Heart right ventricle (tissue), 16 donors: ENCODE data around the gene TMEM132D. TPM values are rescaled to one million over a fixed set of nuclear protein-coding genes. Genes with fewer than 3 reads are reported as not detected.

Source experiments
- ATAC-seq, 8 donors: fragments of 200-7000 bp; cut with Tn5 transposase; one replicate each; pipeline ENCODE4 v1.9.1; 2020; ENCODE audit warnings: mild to moderate bottlenecking in 8 of 8, moderate library complexity in 8 of 8, moderate number of reproducible peaks in 1 of 8
- DNase-seq, 2 donors: peaks; one replicate each; pipeline ENCODE4 v3.0.0-alpha.2; 2020
- H3K27ac ChIP-seq, 10 donors: fragments of 200-600 bp; sonication (generic) in 2 of 10; one replicate each; pipeline versions ENCODE4 v1.5.0 to v1.8.0; 2020 to 2022; ENCODE audit warnings: mild to moderate bottlenecking in 3 of 10
- H3K27me3 ChIP-seq, 7 donors: fragments of 200-600 bp; one replicate each; pipeline ENCODE4 v1.8.0; 2021 to 2022; ENCODE audit warnings: mild to moderate bottlenecking in 2 of 7
- H3K36me3 ChIP-seq, 9 donors: fragments of 200-600 bp; sonication (generic) in 1 of 9; one replicate each; pipeline versions ENCODE4 v1.5.0 to v1.8.0; 2020 to 2022; ENCODE audit warnings: mild to moderate bottlenecking in 2 of 9
- H3K4me1 ChIP-seq, 9 donors: fragments of 200-600 bp; sonication (generic) in 1 of 9; one replicate each; pipeline versions ENCODE4 v1.5.0 to v1.8.0; 2020 to 2022; ENCODE audit warnings: mild to moderate bottlenecking in 4 of 9
- H3K4me3 ChIP-seq, 10 donors: fragments of 200-600 bp; sonication (generic) in 2 of 10; one replicate each; pipeline versions ENCODE4 v1.5.0 to v1.8.0; 2020 to 2022; ENCODE audit warnings: mild to moderate bottlenecking in 7 of 10, moderate library complexity in 2 of 10
- H3K9me3 ChIP-seq, 11 donors: fragments of 200-600 bp in 10 of 11; sonication (generic) in 2 of 11; one replicate each; pipeline versions ENCODE4 v1.5.0 to v1.8.0; 2013 to 2022; ENCODE audit warnings: mild to moderate bottlenecking in 2 of 11, control low read depth in 1 of 11, moderate library complexity in 1 of 11
- WGBS, 2 donors: extraction: QIAGEN DNeasy Blood & Tissue Kit; methylation state at CpG; one replicate each; pipeline ENCODE4 v1.1.7; 2013; ENCODE audit warnings: inconsistent platforms in 1 of 2; 5-methylcytosine and 5-hydroxymethylcytosine counted together
- intact Hi-C, 10 donors: fragments of 100-400 bp; cut with DNase I; formaldehyde crosslinking; loops; one replicate each; pipeline versions ENCODE4 v1.11.1 to v1.14.2; 2022
- polyA plus RNA-seq, 2 donors: library from polyadenylated mRNA; stranded (reverse); fragments of 200-250 nt; gene quantifications; one replicate each; pipeline ENCODE4 v1.2.3, GENCODE V29; 2013
- total RNA-seq, 10 donors: library from RNA; stranded (reverse); fragmentation: NEBNext Ultra II Directional in 3 of 10; extraction: Animal tissue kit (Norgen Biotek cat#: 25700) in 3 of 10; gene quantifications; one replicate each; pipeline versions ENCODE4 v1.2.1 to v1.2.4, GENCODE V29; 2021 to 2023
- TF ChIP-seq, protein P1 (sequence below), 9 donors: fragments of 200-600 bp; sonication (generic) in 2 of 9; IDR thresholded peaks; one replicate each; pipeline versions ENCODE4 v1.5.0 to v1.8.0; 2021 to 2022; ENCODE audit warnings: antibody characterized with exemption in 9 of 9, mild to moderate bottlenecking in 5 of 9, moderate library complexity in 1 of 9
- donor health status: Arrhythmogenic right ventricular cardiomyopathy.
- donor health status: ischemic (EF 13 %, LVEDD 7.1; RV severe dilation, severe dysfunction).
- donor health status: healthy with polysubstance abuse.
- donor health status: DM: no; HTN: yes; CAD: no.
- donor health status: DM: no; HTN: no; CAD: no.
- donor health status: ischemic (EF 25% LVEDD 6.9; RV normal size, moderate dysfunction).
- donor health status: ischemic (EF 25% LVEDD 5.7; RV mildly dilated, moderate dysfunction).
- donor health status: healthy.
- donor health status: DM: yes; HTN: yes; CAD: no.
- donor health status: Ischemic cardiomyopathy.
- donor health status: ischemic (EF 35%, LVEDD 5.7; RV mildly dilated, moderate dysfunction).
- donor health status: nonischemic (EF 11% LVEDD 7.7; RV severe dilation, severe dysfunction).
- donor health status: DM: yes; HTN: yes; CAD: no.
- donor health status: PGD.
- donor health status: ischemic (EF 29% LVEDD 5.4; RV normal size, mild dysfunction).
- donor health status: nonischemic (EF 23%, LVEDD 6.1; RV moderate dilation, normal function).

The TMEM132D gene
- total and polyA plus RNA-seq, 12 donors = not detected

DNA sequence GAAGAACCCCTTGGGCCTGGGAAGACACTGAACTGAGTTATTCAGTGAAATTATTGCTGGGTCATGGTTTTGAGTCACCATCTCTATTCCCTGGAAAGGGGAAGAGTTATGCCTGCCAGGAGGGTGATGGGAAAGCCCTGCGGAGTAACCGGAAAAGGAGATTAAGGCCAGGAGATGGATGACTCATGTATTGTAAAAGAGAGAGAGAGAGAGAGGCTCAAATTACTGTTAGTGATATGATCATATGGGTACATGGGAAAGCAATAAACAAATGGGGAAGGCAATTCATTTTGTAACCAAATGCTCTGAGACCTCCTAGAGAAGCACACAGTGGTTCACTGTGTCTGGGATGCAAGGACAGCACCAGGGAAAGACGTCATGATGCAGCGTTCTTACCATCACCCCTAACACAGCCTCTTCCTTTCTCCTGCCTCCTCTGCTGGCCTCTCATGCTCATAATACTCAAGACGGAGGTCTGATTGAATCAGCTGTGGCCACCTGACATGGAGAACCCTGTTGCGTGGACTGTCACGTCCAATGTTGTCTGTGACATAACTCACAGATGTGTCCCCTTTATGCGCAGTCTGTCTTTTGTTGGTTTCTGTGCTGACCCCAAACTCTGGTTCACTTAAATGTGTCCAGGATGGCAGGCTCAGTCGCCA is 243.7 kb downstream of the TMEM132D start:
- Histone ChIP-seq H3K4me3 (no peak overlapping the region), H3K9me3 (peaks cover 0 to 22% (median 0%) of the 10 kb centered on the region in 11 donors), H3K4me1 (no peaks in the 10 kb centered on the region), H3K27me3 (no peaks in the 10 kb centered on the region), H3K27ac (no peak overlapping the region), H3K36me3 (no peaks in the 10 kb centered on the region)
- ATAC-seq (no peak), DNase-seq (no peak)
- intact Hi-C loops = no loop called here
- 81 to 82% methylated on average over 9 of the region's 9 CpGs for WGBS, 2 donors
- TF ChIP-seq, protein P1, sequence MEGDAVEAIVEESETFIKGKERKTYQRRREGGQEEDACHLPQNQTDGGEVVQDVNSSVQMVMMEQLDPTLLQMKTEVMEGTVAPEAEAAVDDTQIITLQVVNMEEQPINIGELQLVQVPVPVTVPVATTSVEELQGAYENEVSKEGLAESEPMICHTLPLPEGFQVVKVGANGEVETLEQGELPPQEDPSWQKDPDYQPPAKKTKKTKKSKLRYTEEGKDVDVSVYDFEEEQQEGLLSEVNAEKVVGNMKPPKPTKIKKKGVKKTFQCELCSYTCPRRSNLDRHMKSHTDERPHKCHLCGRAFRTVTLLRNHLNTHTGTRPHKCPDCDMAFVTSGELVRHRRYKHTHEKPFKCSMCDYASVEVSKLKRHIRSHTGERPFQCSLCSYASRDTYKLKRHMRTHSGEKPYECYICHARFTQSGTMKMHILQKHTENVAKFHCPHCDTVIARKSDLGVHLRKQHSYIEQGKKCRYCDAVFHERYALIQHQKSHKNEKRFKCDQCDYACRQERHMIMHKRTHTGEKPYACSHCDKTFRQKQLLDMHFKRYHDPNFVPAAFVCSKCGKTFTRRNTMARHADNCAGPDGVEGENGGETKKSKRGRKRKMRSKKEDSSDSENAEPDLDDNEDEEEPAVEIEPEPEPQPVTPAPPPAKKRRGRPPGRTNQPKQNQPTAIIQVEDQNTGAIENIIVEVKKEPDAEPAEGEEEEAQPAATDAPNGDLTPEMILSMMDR (IDR thresholded peaks at IDR 0.05) = no peak

DNA sequence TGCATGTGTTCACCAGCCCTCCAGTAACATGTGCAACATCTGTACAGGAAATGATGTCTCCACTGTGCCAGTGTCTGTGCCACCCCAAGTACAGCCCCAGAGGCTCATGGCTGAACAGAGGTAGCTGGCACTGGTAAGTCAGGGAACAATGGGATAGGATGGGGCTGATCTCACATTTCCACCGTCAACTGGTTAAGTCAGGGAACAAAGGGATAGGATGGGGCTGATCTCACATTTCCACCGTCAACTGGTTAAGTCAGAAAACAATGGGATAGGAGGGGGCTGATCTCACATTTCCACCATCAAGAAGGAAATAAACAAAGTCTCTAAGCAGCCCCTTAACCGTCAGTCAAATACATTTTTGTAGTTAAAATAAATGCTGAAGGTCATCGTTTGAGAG is 246.6 kb downstream of the TMEM132D start:
- Histone ChIP-seq H3K9me3 (peaks cover 0 to 14% (median 0%) of the 10 kb centered on the region in 11 donors), H3K4me1 (no peaks in the 10 kb centered on the region), H3K4me3 (no peak overlapping the region), H3K27ac (no peak overlapping the region), H3K27me3 (no peaks in the 10 kb centered on the region), H3K36me3 (no peaks in the 10 kb centered on the region)
- TF ChIP-seq, protein P1 (IDR thresholded peaks at IDR 0.05) = no peak
- no peak for DNase-seq
- intact Hi-C loops = no loop called here
- ATAC-seq = no peak
- WGBS, 2 donors = 44 to 51% methylated on average over 4 of the region's 4 CpGs

DNA sequence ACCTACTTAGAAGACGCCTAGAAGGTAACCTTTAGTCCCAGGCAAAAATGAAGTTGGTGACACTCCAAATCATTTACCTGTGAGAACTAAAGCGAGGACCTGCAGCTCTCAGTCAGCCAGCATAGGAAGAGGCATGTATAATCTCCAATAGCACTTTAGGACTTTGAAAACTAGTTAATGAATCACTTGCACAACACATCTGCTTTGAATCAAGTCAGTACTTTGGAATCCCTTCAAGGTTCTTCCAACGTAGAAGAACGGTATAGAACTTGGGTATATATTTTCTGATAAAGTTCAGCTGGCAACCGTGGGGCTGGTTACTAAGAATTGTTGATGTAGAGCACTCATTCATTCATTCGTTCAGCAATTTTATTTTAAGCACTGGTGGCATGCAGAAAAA is 251.9 kb downstream of the TMEM132D start:
- Histone ChIP-seq H3K36me3 (no peaks in the 10 kb centered on the region), H3K27me3 (no peaks in the 10 kb centered on the region), H3K27ac (no peak overlapping the region), H3K4me1 (no peaks in the 10 kb centered on the region), H3K4me3 (no peak overlapping the region), H3K9me3 (peaks cover 0 to 26% (median 0%) of the 10 kb centered on the region in 11 donors)
- TF ChIP-seq, protein P1 (IDR thresholded peaks at IDR 0.05) = no peak
- 72 to 78% methylated on average over 6 of the region's 6 CpGs for WGBS, 2 donors
- intact Hi-C loops = no loop called here
- no peak for ATAC-seq
- DNase-seq = no peak

DNA sequence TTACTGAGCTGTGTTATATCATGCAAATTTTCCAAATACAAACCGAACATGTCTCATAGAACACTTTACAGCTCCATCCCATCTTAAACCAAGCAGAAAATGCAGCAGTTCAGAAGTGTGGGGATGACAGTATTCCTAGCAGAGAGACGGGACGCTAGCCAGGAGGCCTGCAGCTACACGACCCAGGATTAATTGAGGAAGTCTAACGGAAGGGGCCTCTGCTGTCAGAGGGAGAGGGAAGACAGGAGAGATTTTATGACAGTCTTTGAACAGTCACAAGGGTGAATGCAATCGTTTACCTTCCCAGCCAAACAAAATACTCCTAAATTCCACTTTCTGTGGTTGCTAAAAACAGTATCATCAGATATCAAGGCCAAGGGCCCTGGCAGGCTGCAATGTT is 261.9 kb downstream of the TMEM132D start:
- ATAC-seq (no peak), DNase-seq (no peak)
- H3K27ac ChIP-seq = no peak overlapping the region
- no peaks in the 10 kb centered on the region for H3K4me1 ChIP-seq
- H3K27me3 ChIP-seq = no peaks in the 10 kb centered on the region
- peaks cover 0 to 6% (median 0%) of the 10 kb centered on the region in 11 donors for H3K9me3 ChIP-seq
- TF ChIP-seq, protein P1 (IDR thresholded peaks at IDR 0.05) = no peak
- intact Hi-C loops = no loop called here
- 13 to 25% methylated on average over 6 of the region's 6 CpGs for WGBS, 2 donors
- H3K36me3 ChIP-seq = no peaks in the 10 kb centered on the region
- no peak overlapping the region for H3K4me3 ChIP-seq
